Nephron progenitor cell (in vitro differentiated cells): ENCODE measurements around the gene GNAI1.

Source experiments
- DNase-seq: peaks from one replicate; pipeline ENCODE4 v3.0.0; 2021
- H3K27ac Mint-ChIP-seq: 2 replicates; pipeline ENCODE4 v1.8.0; 2021; ENCODE audit warnings: mild to moderate bottlenecking, moderate library complexity, mixed read lengths
- H3K27me3 Mint-ChIP-seq: 2 replicates; pipeline ENCODE4 v1.8.0; 2021; ENCODE audit warnings: mild to moderate bottlenecking, low read depth, mixed read lengths; ENCODE audit not compliant: poor library complexity
- H3K36me3 Mint-ChIP-seq: 2 replicates; pipeline ENCODE4 v1.8.0; 2021; ENCODE audit warnings: low read depth, mixed read lengths
- H3K4me1 Mint-ChIP-seq: 2 replicates; pipeline ENCODE4 v1.8.0; 2021; ENCODE audit warnings: mixed read lengths
- H3K4me3 Mint-ChIP-seq: 2 replicates; pipeline ENCODE4 v1.8.0; 2021; ENCODE audit warnings: mild to moderate bottlenecking, moderate library complexity, mixed read lengths
- H3K9me3 Mint-ChIP-seq: 2 replicates; pipeline ENCODE4 v1.8.0; 2021; ENCODE audit warnings: mild to moderate bottlenecking, moderate library complexity, mixed read lengths
- CTCF ChIP-seq: fragments of 200-600 bp; sonication (generic); IDR thresholded peaks from 2 replicates; pipeline ENCODE4 v1.5.0; 2021; ENCODE audit warnings: antibody characterized with exemption

GNAI1 gene

GRCh38 chr7:80218723-80219122 lies 84.1 kb downstream of the GNAI1 start:
- peaks cover 33% of the 10 kb centered on the region for H3K36me3 Mint-ChIP-seq
- H3K4me3 Mint-ChIP-seq, result no peak overlapping the region
- H3K27me3 Mint-ChIP-seq, result no peaks in the 10 kb centered on the region
- TF ChIP-seq CTCF, result no peak
- DNase-seq, result no peak
- no peaks in the 10 kb centered on the region for H3K9me3 Mint-ChIP-seq
- no peaks in the 10 kb centered on the region for H3K4me1 Mint-ChIP-seq
- peak overlapping the region; percentile 60 for H3K27ac Mint-ChIP-seq

- H3K4me1 Mint-ChIP-seq, result peaks cover 4% of the 10 kb centered on the region
- DNase-seq, result no peak
- H3K27ac Mint-ChIP-seq, result peak overlapping the region; percentile 17
- TF ChIP-seq CTCF, result no peak
- no peaks in the 10 kb centered on the region for H3K9me3 Mint-ChIP-seq
- peaks cover 31% of the 10 kb centered on the region for H3K36me3 Mint-ChIP-seq
- no peak overlapping the region for H3K4me3 Mint-ChIP-seq
- H3K27me3 Mint-ChIP-seq, result no peaks in the 10 kb centered on the region
Measured at GRCh38 chr7:80220022-80220634, 85.5 kb downstream of the GNAI1 start.

- H3K27me3 Mint-ChIP-seq, result no peaks in the 10 kb centered on the region
- H3K36me3 Mint-ChIP-seq, result peaks cover 24% of the 10 kb centered on the region
- peaks cover 14% of the 10 kb centered on the region for H3K4me1 Mint-ChIP-seq
- H3K27ac Mint-ChIP-seq, result no peak overlapping the region
- TF ChIP-seq CTCF, result no peak
- no peaks in the 10 kb centered on the region for H3K9me3 Mint-ChIP-seq
- no peak for DNase-seq
- H3K4me3 Mint-ChIP-seq, result no peak overlapping the region
Measured at GRCh38 chr7:80224415-80224814, 89.8 kb downstream of the GNAI1 start.

- H3K36me3 Mint-ChIP-seq, result peaks cover 14% of the 10 kb centered on the region
- no peaks in the 10 kb centered on the region for H3K9me3 Mint-ChIP-seq
- H3K4me1 Mint-ChIP-seq, result peaks cover 19% of the 10 kb centered on the region
- no peak for TF ChIP-seq CTCF
- H3K4me3 Mint-ChIP-seq, result no peak overlapping the region
- H3K27ac Mint-ChIP-seq, result peak overlapping the region; percentile 19
- no peak for DNase-seq
- H3K27me3 Mint-ChIP-seq, result no peaks in the 10 kb centered on the region
Measured at GRCh38 chr7:80225361-80225760, 90.7 kb downstream of the GNAI1 start.

GRCh38 chr7:80226629-80227028 lies 92.0 kb downstream of the GNAI1 start:
- Mint-ChIP-seq H3K36me3 (peaks cover 5% of the 10 kb centered on the region), H3K27me3 (no peaks in the 10 kb centered on the region), H3K9me3 (no peaks in the 10 kb centered on the region), H3K4me1 (peaks cover 19% of the 10 kb centered on the region), H3K27ac (no peak overlapping the region), H3K4me3 (no peak overlapping the region)
- no peak for DNase-seq
- TF ChIP-seq CTCF, result no peak

- no peak overlapping the region for H3K4me3 Mint-ChIP-seq
- H3K36me3 Mint-ChIP-seq, result no peaks in the 10 kb centered on the region
- TF ChIP-seq CTCF, result no peak
- no peaks in the 10 kb centered on the region for H3K9me3 Mint-ChIP-seq
- DNase-seq, result no peak
- peak overlapping the region; percentile 2 for H3K27ac Mint-ChIP-seq
- H3K27me3 Mint-ChIP-seq, result no peaks in the 10 kb centered on the region
- H3K4me1 Mint-ChIP-seq, result peaks cover 13% of the 10 kb centered on the region
Measured at GRCh38 chr7:80230327-80230726, 95.7 kb downstream of the GNAI1 start.
